Bone marrow (tissue), 2 donors: ENCODE data around the gene FNDC10.
"Not testable (repeated sequence)": the region's sequence is repeated elsewhere in the genome, so short reads cannot be mapped to it uniquely, and the experiment has no call there.

Source experiments
- DNase-seq, 2 donors: peaks; one replicate each; lab custom pipeline; 2025; lab: John Stamatoyannopoulos, UW

FNDC10 gene

GRCh38 chr1:1567152-1567875 is 32.6 kb downstream of the FNDC10 start:
- DNase-seq = no peak

GRCh38 chr1:1565340-1565739 is 34.6 kb downstream of the FNDC10 start:
- DNase-seq = no peak

- no peak for DNase-seq
Measured at GRCh38 chr1:1564268-1564667, 35.7 kb downstream of the FNDC10 start.

GRCh38 chr1:1563688-1564087 is 36.2 kb downstream of the FNDC10 start:
- DNase-seq = no peak

GRCh38 chr1:1562556-1563195 is 37.3 kb downstream of the FNDC10 start:
- no peak for DNase-seq

GRCh38 chr1:1561801-1562470 is 38.0 kb downstream of the FNDC10 start:
- no peak for DNase-seq

- no peak for DNase-seq
Measured at GRCh38 chr1:1560178-1560577, 39.8 kb downstream of the FNDC10 start.

- no peak for DNase-seq
Measured at GRCh38 chr1:1559066-1559465, 40.9 kb downstream of the FNDC10 start.

GRCh38 chr1:1558591-1558990 is 41.3 kb downstream of the FNDC10 start:
- DNase-seq = no peak

- DNase-seq = not testable (repeated sequence)
Measured at GRCh38 chr1:1557688-1558087, 42.2 kb downstream of the FNDC10 start.

GRCh38 chr1:1556961-1557360 is 43.0 kb downstream of the FNDC10 start:
- DNase-seq = not testable (repeated sequence)

- no peak for DNase-seq
Measured at GRCh38 chr1:1556505-1556904, 43.4 kb downstream of the FNDC10 start.

GRCh38 chr1:1554926-1555915 is 44.7 kb downstream of the FNDC10 start:
- no peak for DNase-seq

GRCh38 chr1:1554550-1554925 is 45.4 kb downstream of the FNDC10 start:
- DNase-seq = no peak

- DNase-seq = no peak
Measured at GRCh38 chr1:1553821-1554494, 46.0 kb downstream of the FNDC10 start.

GRCh38 chr1:1552263-1552639 is 47.7 kb downstream of the FNDC10 start:
- no peak for DNase-seq

GRCh38 chr1:1551524-1552262 is 48.2 kb downstream of the FNDC10 start:
- DNase-seq = no peak

GRCh38 chr1:1550591-1551432 is 49.1 kb downstream of the FNDC10 start:
- no peak for DNase-seq

- DNase-seq = no peak
Measured at GRCh38 chr1:1550087-1550486, 49.8 kb downstream of the FNDC10 start.

GRCh38 chr1:1548591-1548990 is 51.3 kb downstream of the FNDC10 start:
- DNase-seq = no peak
